GM18505 (cell line): ENCODE measurements around the gene MRPS22.
"Not testable (repeated sequence)": the region's sequence is repeated elsewhere in the genome, so short reads cannot be mapped to it uniquely, and the experiment has no call there.

Experiments
- ATAC-seq: cut with Tn5 transposase; IDR thresholded peaks from one replicate; pipeline ENCODE4 v1.9.1; 2021; ENCODE audit not compliant: unreplicated experiment
- POLR2A ChIP-seq: IDR thresholded peaks from 4 replicates; pipeline ENCODE4 v1.6.1; 2011; ENCODE audit warnings: borderline replicate concordance; ENCODE audit not compliant: insufficient read depth, insufficient read length; ENCODE audit errors: extremely low read depth

The MRPS22 gene

GRCh38 chr3:139318431-139318816 is 25.4 kb upstream of the MRPS22 start:
- ATAC-seq, result no peak
- no peak for TF ChIP-seq POLR2A

GRCh38 chr3:139318826-139319225 is 25.0 kb upstream of the MRPS22 start:
- no peak for ATAC-seq
- TF ChIP-seq POLR2A, result no peak

- no peak for TF ChIP-seq POLR2A
- no peak for ATAC-seq
Measured at GRCh38 chr3:139319428-139320402, 24.1 kb upstream of the MRPS22 start.

GRCh38 chr3:139320551-139321309 is 23.1 kb upstream of the MRPS22 start:
- no peak for ATAC-seq
- TF ChIP-seq POLR2A, result no peak

- ATAC-seq, result no peak
Measured at GRCh38 chr3:139322346-139322745, 21.5 kb upstream of the MRPS22 start.

GRCh38 chr3:139323146-139323545 is 20.7 kb upstream of the MRPS22 start:
- TF ChIP-seq POLR2A, result no peak
- no peak for ATAC-seq

More at GRCh38 chr3:139322346-139322745, 21.5 kb upstream of the MRPS22 start:
- no peak for TF ChIP-seq POLR2A

- no peak for TF ChIP-seq POLR2A
- no peak for ATAC-seq
Measured at GRCh38 chr3:139324456-139324855, 19.4 kb upstream of the MRPS22 start.

GRCh38 chr3:139325551-139325950 is 18.3 kb upstream of the MRPS22 start:
- no peak for TF ChIP-seq POLR2A
- ATAC-seq, result no peak

GRCh38 chr3:139326131-139326530 is 17.7 kb upstream of the MRPS22 start:
- no peak for ATAC-seq
- TF ChIP-seq POLR2A, result no peak

GRCh38 chr3:139326707-139327106 is 17.1 kb upstream of the MRPS22 start:
- TF ChIP-seq POLR2A, result no peak

GRCh38 chr3:139327231-139327630 is 16.6 kb upstream of the MRPS22 start:
- no peak for ATAC-seq
- TF ChIP-seq POLR2A, result no peak

More at GRCh38 chr3:139326707-139327106, 17.1 kb upstream of the MRPS22 start:
- ATAC-seq, result no peak

GRCh38 chr3:139327861-139328260 is 16.0 kb upstream of the MRPS22 start:
- TF ChIP-seq POLR2A, result no peak
- no peak for ATAC-seq

- TF ChIP-seq POLR2A, result no peak
- ATAC-seq, result no peak
Measured at GRCh38 chr3:139328356-139328755, 15.5 kb upstream of the MRPS22 start.

- peak; percentile 87 for ATAC-seq
- no peak for TF ChIP-seq POLR2A
Measured at GRCh38 chr3:139329364-139329850, 14.4 kb upstream of the MRPS22 start.

- no peak for ATAC-seq
- no peak for TF ChIP-seq POLR2A
Measured at GRCh38 chr3:139332092-139332491, 11.7 kb upstream of the MRPS22 start.

- not testable (repeated sequence) for ATAC-seq
Measured at GRCh38 chr3:139334675-139335074, 9.1 kb upstream of the MRPS22 start.
